Measurements from ENCODE around the gene NISCH.

GRCh38 chr3:52422669-52423068 lies 32.7 kb upstream of the NISCH start:
- TF ChIP-seq CTCF (IDR thresholded peaks at IDR 0.05) (no peak), ZFX (IDR thresholded peaks at IDR 0.05; ENCODE audit: borderline replicate concordance) (no peak)

Measured in 22Rv1 (cell line).